Mesendoderm (in vitro differentiated cells): ENCODE measurements around the gene PPP1R15A.
A peak's percentile ranks its signal among the peaks of the same experiment; 100 is the strongest.
"Not testable (repeated sequence)": the region's sequence is repeated elsewhere in the genome, so short reads cannot be mapped to it uniquely, and the experiment has no call there.

Source experiments
- DNase-seq: peaks from one replicate; pipeline ENCODE4 v3.0.0; 2013
- H2AK5ac ChIP-seq: 2 replicates; pipeline ENCODE4 v1.6.1; 2013; ENCODE audit warnings: low read length, inconsistent platforms
- H2BK120ac ChIP-seq: 2 replicates; pipeline ENCODE4 v1.6.1; 2013; ENCODE audit warnings: low read depth, mild to moderate bottlenecking, low read length, moderate library complexity, mixed read lengths
- H2BK15ac ChIP-seq: replicated peaks from 2 replicates; pipeline ENCODE4 v1.6.1; 2013; ENCODE audit warnings: low read depth, mild to moderate bottlenecking, moderate library complexity
- H2BK5ac ChIP-seq: 2 replicates; pipeline ENCODE4 v1.6.1; 2013; ENCODE audit warnings: low read length, inconsistent platforms
- H3K18ac ChIP-seq: 2 replicates; pipeline ENCODE4 v1.6.1; 2013; ENCODE audit warnings: mild to moderate bottlenecking, low read length, mixed read lengths
- H3K23ac ChIP-seq: one replicate; pipeline ENCODE4 v1.6.1; 2013; ENCODE audit warnings: low read length
- H3K27ac ChIP-seq: 2 replicates; pipeline ENCODE4 v1.5.1; 2013; ENCODE audit warnings: low read depth, mild to moderate bottlenecking, inconsistent platforms, low read length, moderate library complexity
- H3K27me3 ChIP-seq: 2 replicates; pipeline ENCODE4 v1.6.1; 2013; ENCODE audit warnings: low read length, control low read depth, mild to moderate bottlenecking, inconsistent platforms; ENCODE audit not compliant: insufficient read depth, poor library complexity
- H3K36me3 ChIP-seq: 2 replicates; pipeline ENCODE4 v1.6.1; 2013; ENCODE audit warnings: low read length, inconsistent platforms; ENCODE audit not compliant: control insufficient read depth, insufficient read depth
- H3K4ac ChIP-seq: one replicate; pipeline ENCODE4 v1.6.1; 2013; ENCODE audit warnings: low read depth, mild to moderate bottlenecking, low read length, moderate library complexity
- H3K4me1 ChIP-seq: 2 replicates; pipeline ENCODE4 v1.6.1; 2013; ENCODE audit warnings: low read depth, low read length, inconsistent platforms; ENCODE audit not compliant: control insufficient read depth
- H3K4me2 ChIP-seq: 2 replicates; pipeline ENCODE4 v1.6.1; 2013; ENCODE audit warnings: low read length
- H3K4me3 ChIP-seq: 2 replicates; pipeline ENCODE4 v1.5.1; 2013; ENCODE audit warnings: mild to moderate bottlenecking, low read length
- H3K56ac ChIP-seq: one replicate; pipeline ENCODE4 v1.6.1; 2013; ENCODE audit warnings: low read length
- H3K79me1 ChIP-seq: 2 replicates; pipeline ENCODE4 v1.6.1; 2013; ENCODE audit warnings: low read length, inconsistent platforms
- H3K79me2 ChIP-seq: 2 replicates; pipeline ENCODE4 v1.6.1; 2013; ENCODE audit warnings: mild to moderate bottlenecking, low read length; ENCODE audit not compliant: control insufficient read depth, insufficient read depth
- H3K9ac ChIP-seq: 2 replicates; pipeline ENCODE4 v1.6.1; 2013; ENCODE audit warnings: low read length, inconsistent platforms
- H4K5ac ChIP-seq: one replicate; pipeline ENCODE4 v1.6.1; 2013; ENCODE audit warnings: low read length
- H4K8ac ChIP-seq: one replicate; pipeline ENCODE4 v1.6.1; 2013; ENCODE audit warnings: low read depth, mild to moderate bottlenecking, control low read depth, low read length, moderate library complexity
- WGBS: extraction: QIAGEN DNeasy Blood & Tissue Kit; methylation state at CpG from one replicate; pipeline ENCODE4 v1.1.7; 2013; ENCODE audit warnings: low lambda C conversion rate, missing lambda C conversion rate; ENCODE audit not compliant: insufficient coverage; ENCODE audit errors: extremely low coverage; 5-methylcytosine and 5-hydroxymethylcytosine counted together

The PPP1R15A gene

GRCh38 chr19:48873476-48874302, 1.5 kb downstream of the PPP1R15A start:
- WGBS = no CpG with 5 or more reads among the region's 14 CpGs
- peaks cover 13% of the 10 kb centered on the region for H3K36me3 ChIP-seq
- H4K5ac ChIP-seq = no peak overlapping the region
- H4K8ac ChIP-seq = no peak overlapping the region
- no peak overlapping the region for H2BK15ac ChIP-seq
- H3K4me1 ChIP-seq = peaks cover 11% of the 10 kb centered on the region
- H3K79me1 ChIP-seq = peaks cover 17% of the 10 kb centered on the region
- H2BK5ac ChIP-seq = peak overlapping the region; percentile 51
- peak overlapping the region; percentile 99 for H3K4me2 ChIP-seq
- no peaks in the 10 kb centered on the region for H3K27me3 ChIP-seq
- peak overlapping the region; percentile 99 for H3K9ac ChIP-seq
- H3K18ac ChIP-seq = peak overlapping the region; percentile 72
- peak; percentile 89 for DNase-seq
- H2BK120ac ChIP-seq = no peak overlapping the region
- no peak overlapping the region for H3K4ac ChIP-seq
- H3K23ac ChIP-seq = no peak overlapping the region
- H3K4me3 ChIP-seq = peak overlapping the region; percentile 93
- H3K56ac ChIP-seq = peak overlapping the region; percentile 99
- H2AK5ac ChIP-seq = peak overlapping the region; percentile 55
- peak overlapping the region; percentile 87 for H3K27ac ChIP-seq
- peaks cover 32% of the 10 kb centered on the region for H3K79me2 ChIP-seq

GRCh38 chr19:48874303-48875135, 2.3 kb downstream of the PPP1R15A start:
- DNase-seq = no peak
- no peak overlapping the region for H3K4me3 ChIP-seq

GRCh38 chr19:48876043-48876981, 4.1 kb downstream of the PPP1R15A start:
- H3K4me1 ChIP-seq, H2BK15ac ChIP-seq, H3K27me3 ChIP-seq, H3K23ac ChIP-seq, H3K4me3 ChIP-seq, H3K18ac ChIP-seq, H3K27ac ChIP-seq, H4K8ac ChIP-seq, H3K9ac ChIP-seq, H3K56ac ChIP-seq, H2BK5ac ChIP-seq, DNase-seq, H2BK120ac ChIP-seq, H4K5ac ChIP-seq, H3K4ac ChIP-seq, H3K4me2 ChIP-seq, H2AK5ac ChIP-seq: not testable (repeated sequence)
- no CpG with 5 or more reads among the region's 30 CpGs for WGBS
- peaks cover 32% of the 10 kb centered on the region for H3K79me2 ChIP-seq
- H3K79me1 ChIP-seq = peaks cover 17% of the 10 kb centered on the region
- H3K36me3 ChIP-seq = peaks cover 13% of the 10 kb centered on the region

More at GRCh38 chr19:48874303-48875135, 2.3 kb downstream of the PPP1R15A start:
- Histone ChIP-seq H3K4ac (no peak overlapping the region), H2BK5ac (peak overlapping the region; percentile 9), H3K27ac (no peak overlapping the region), H3K79me1 (peaks cover 17% of the 10 kb centered on the region), H3K36me3 (peaks cover 13% of the 10 kb centered on the region), H3K23ac (no peak overlapping the region), H4K5ac (no peak overlapping the region), H3K27me3 (no peaks in the 10 kb centered on the region), H3K4me2 (peak overlapping the region; percentile 99), H3K4me1 (peaks cover 9% of the 10 kb centered on the region), H4K8ac (no peak overlapping the region), H3K18ac (no peak overlapping the region), H2AK5ac (no peak overlapping the region), H2BK120ac (no peak overlapping the region), H3K9ac (peak overlapping the region; percentile 51), H3K79me2 (peaks cover 32% of the 10 kb centered on the region), H2BK15ac (no peak overlapping the region), H3K56ac (peak overlapping the region; percentile 37)
- no CpG with 5 or more reads among the region's 17 CpGs for WGBS

GRCh38 chr19:48877855-48878195, 5.6 kb downstream of the PPP1R15A start:
- Histone ChIP-seq H3K4me1 (peaks cover 9% of the 10 kb centered on the region), H4K5ac (no peak overlapping the region), H3K79me2 (peaks cover 27% of the 10 kb centered on the region), H4K8ac (no peak overlapping the region), H2BK15ac (no peak overlapping the region), H2AK5ac (no peak overlapping the region), H3K4ac (no peak overlapping the region), H3K4me2 (no peak overlapping the region), H3K27me3 (no peaks in the 10 kb centered on the region), H3K56ac (no peak overlapping the region), H2BK120ac (no peak overlapping the region), H3K4me3 (no peak overlapping the region), H3K9ac (no peak overlapping the region), H3K27ac (no peak overlapping the region), H3K36me3 (peaks cover 13% of the 10 kb centered on the region), H3K18ac (no peak overlapping the region), H3K79me1 (peaks cover 17% of the 10 kb centered on the region), H3K23ac (no peak overlapping the region), H2BK5ac (no peak overlapping the region)
- no CpG with 5 or more reads among the region's 6 CpGs for WGBS
- DNase-seq = no peak

- Histone ChIP-seq H3K23ac (no peak overlapping the region), H3K79me2 (peaks cover 21% of the 10 kb centered on the region), H2BK120ac (no peak overlapping the region), H2BK5ac (no peak overlapping the region), H3K36me3 (peaks cover 12% of the 10 kb centered on the region), H3K4me2 (no peak overlapping the region), H3K4ac (no peak overlapping the region), H3K4me3 (no peak overlapping the region), H2BK15ac (no peak overlapping the region), H4K5ac (no peak overlapping the region), H3K79me1 (peaks cover 14% of the 10 kb centered on the region), H3K56ac (no peak overlapping the region), H4K8ac (no peak overlapping the region), H2AK5ac (no peak overlapping the region), H3K27me3 (no peaks in the 10 kb centered on the region), H3K9ac (no peak overlapping the region), H3K4me1 (peaks cover 9% of the 10 kb centered on the region), H3K18ac (no peak overlapping the region), H3K27ac (no peak overlapping the region)
- no CpG with 5 or more reads among the region's 11 CpGs for WGBS
- no peak for DNase-seq
Measured at GRCh38 chr19:48878196-48879024, 6.2 kb downstream of the PPP1R15A start.
